Lower leg skin (tissue), 4 donors: Measurements from ENCODE around the gene LPIN1. TPM values are rescaled to one million over a fixed set of nuclear protein-coding genes. Genes with fewer than 3 reads are reported as not detected.
"Not testable (repeated sequence)": the region's sequence is repeated elsewhere in the genome, so short reads cannot be mapped to it uniquely, and the experiment has no call there.

Experiments used
- DNase-seq, 2 donors: peaks; one replicate each; pipeline ENCODE4 v3.0.0-alpha.2; 2019; ENCODE audit warnings: low spot score in 2 of 2
- H3K4me3 ChIP-seq: fragments of 200-600 bp; sonication (generic); 2 replicates; pipeline ENCODE4 v1.5.1; 2017; ENCODE audit warnings: mild to moderate bottlenecking, low read depth; ENCODE audit not compliant: poor library complexity, severe bottlenecking
- POLR2A ChIP-seq, 2 donors: fragments of 450-650 bp; IDR thresholded peaks; one replicate each; pipeline ENCODE4 v1.6.1; 2016 to 2017; ENCODE audit warnings: antibody characterized with exemption in 2 of 2, mild to moderate bottlenecking in 1 of 2, moderate library complexity in 1 of 2
- WGBS, 2 donors: methylation state at CpG; one replicate each; pipeline ENCODE4 v1.1.5; 2018; 5-methylcytosine and 5-hydroxymethylcytosine counted together
- intact Hi-C: fragments of 100-400 bp; cut with DNase I; formaldehyde crosslinking; loops from one replicate; pipeline ENCODE4 v1.15.0; 2023; ENCODE audit warnings: low total_unique reads
- total RNA-seq, 4 donors: library from RNA; depleted of rRNA; stranded (reverse); fragments of >200 nt; gene quantifications; one replicate each; pipeline ENCODE4 v1.1.0, GENCODE V29; 2016
- TF ChIP-seq, protein P1 (sequence below), 3 donors: fragments of 450-650 bp; IDR thresholded peaks; one replicate each; pipeline ENCODE4 v1.5.1; 2016; ENCODE audit warnings: antibody characterized with exemption in 3 of 3, mild to moderate bottlenecking in 3 of 3, moderate library complexity in 2 of 3

The LPIN1 gene
- total RNA-seq, 4 donors from 2014 or later = 15.6 to 45.8 (median 35.0) TPM

DNA sequence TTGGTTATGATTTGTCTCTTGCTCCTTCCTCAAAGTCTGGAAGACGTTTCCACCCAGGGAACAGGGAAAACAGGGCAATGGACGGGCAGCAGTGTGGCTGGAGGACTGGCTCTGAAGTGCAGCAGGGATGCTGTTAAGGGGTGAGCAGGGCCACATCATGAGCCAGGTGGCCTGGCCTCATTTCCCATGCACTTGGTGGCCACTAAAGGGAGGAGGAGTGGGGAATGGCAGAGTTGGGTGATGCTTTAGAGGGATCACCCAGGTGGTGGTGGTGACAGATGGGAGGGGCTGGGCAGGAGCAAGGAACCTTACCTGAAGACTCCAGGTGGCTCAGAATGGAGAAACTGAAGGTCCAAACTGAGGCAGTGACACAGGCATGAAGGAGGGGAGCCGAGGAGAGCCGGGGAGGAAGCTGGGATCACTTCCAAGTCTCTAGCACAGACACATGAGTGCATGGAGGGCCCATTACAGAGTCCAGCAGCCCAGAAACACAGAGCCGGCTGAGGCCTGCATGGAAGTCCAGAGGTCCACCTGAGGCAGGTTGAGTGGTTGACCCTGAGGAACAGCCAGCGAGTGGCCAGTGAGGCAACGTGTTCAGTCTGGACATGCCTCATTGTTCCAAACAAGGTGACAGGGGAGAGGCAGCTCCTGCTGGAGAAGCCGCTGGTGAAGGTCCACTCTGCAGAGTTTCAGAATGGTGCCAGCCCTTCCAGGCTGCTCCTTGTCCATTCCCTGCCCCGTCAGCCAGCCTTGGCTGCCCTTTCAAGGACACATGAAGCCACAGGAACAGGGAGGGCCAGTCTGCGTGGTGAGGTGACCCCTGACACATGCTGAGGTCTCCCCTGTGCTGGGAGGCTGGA is 91.7 kb downstream of the LPIN1 start:
- intact Hi-C loops = no loop called here
- TF ChIP-seq, protein P1, sequence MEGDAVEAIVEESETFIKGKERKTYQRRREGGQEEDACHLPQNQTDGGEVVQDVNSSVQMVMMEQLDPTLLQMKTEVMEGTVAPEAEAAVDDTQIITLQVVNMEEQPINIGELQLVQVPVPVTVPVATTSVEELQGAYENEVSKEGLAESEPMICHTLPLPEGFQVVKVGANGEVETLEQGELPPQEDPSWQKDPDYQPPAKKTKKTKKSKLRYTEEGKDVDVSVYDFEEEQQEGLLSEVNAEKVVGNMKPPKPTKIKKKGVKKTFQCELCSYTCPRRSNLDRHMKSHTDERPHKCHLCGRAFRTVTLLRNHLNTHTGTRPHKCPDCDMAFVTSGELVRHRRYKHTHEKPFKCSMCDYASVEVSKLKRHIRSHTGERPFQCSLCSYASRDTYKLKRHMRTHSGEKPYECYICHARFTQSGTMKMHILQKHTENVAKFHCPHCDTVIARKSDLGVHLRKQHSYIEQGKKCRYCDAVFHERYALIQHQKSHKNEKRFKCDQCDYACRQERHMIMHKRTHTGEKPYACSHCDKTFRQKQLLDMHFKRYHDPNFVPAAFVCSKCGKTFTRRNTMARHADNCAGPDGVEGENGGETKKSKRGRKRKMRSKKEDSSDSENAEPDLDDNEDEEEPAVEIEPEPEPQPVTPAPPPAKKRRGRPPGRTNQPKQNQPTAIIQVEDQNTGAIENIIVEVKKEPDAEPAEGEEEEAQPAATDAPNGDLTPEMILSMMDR (IDR thresholded peaks at IDR 0.05) = no peak
- TF ChIP-seq POLR2A (IDR thresholded peaks at IDR 0.05) = no peak
- 88 to 93% methylated on average over 9 to 10 of the region's 10 CpGs for WGBS, 2 donors
- DNase-seq = no peak
- no peak overlapping the region for H3K4me3 ChIP-seq

DNA sequence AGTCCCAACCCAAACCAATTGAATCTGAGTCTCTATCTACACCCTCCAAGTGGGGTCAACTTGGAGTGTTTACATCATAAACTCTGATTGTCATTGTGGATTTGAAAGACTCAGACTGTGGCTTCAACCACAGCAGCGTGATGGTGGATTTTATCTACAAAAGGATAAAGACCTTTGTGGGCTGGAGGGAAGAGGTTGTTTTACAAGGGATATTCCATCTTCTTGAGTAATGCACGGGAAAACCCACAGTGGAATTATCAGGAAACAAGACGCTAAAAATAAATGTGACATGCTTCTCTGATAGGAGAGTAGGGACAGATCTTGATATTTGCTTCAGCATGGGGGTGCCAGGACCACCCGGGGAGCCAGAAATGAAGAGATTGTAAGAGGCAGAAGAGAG is 93.5 kb downstream of the LPIN1 start:
- TF ChIP-seq, protein P1 (IDR thresholded peaks at IDR 0.05) = no peak
- TF ChIP-seq POLR2A (IDR thresholded peaks at IDR 0.05) = no peak
- no peak for DNase-seq
- 42 to 52% methylated on average over 4 of the region's 4 CpGs for WGBS, 2 donors
- no peak overlapping the region for H3K4me3 ChIP-seq
- intact Hi-C loops = no loop called here

- 23 to 29% methylated on average over 2 of the region's 2 CpGs for WGBS, 2 donors
- DNase-seq = peak in 1 of 2 donors; percentile 82
- no peak for TF ChIP-seq POLR2A (IDR thresholded peaks at IDR 0.05)
- TF ChIP-seq, protein P1 (IDR thresholded peaks at IDR 0.05) = no peak
- intact Hi-C loops = no loop called here
- H3K4me3 ChIP-seq = no peak overlapping the region
Observed at GRCh38 chr2:11842336-11842735, 95.9 kb downstream of the LPIN1 start.

DNA sequence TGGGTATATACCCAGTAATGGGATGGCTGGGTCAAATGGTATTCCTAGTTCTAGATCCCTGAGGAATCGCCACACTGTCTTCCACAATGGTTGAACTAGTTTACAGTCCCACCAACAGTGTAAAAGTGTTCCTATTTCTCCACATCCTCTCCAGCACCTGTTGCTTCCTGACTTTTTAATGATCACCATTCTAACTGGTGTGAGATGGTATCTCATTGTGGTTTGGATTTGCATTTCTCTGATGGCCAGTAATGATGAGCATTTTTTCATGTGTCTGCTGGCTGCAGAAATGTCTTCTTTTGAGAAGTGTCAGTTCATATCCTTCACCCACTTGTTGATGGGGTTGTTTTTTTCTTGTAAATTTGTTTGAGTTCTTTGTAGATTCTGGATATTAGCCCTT is 98.4 kb downstream of the LPIN1 start:
- intact Hi-C loops, H3K4me3 ChIP-seq, DNase-seq: not testable (repeated sequence)
- WGBS, 2 donors = 100% methylated on average over 1 of the region's 1 CpG

DNA sequence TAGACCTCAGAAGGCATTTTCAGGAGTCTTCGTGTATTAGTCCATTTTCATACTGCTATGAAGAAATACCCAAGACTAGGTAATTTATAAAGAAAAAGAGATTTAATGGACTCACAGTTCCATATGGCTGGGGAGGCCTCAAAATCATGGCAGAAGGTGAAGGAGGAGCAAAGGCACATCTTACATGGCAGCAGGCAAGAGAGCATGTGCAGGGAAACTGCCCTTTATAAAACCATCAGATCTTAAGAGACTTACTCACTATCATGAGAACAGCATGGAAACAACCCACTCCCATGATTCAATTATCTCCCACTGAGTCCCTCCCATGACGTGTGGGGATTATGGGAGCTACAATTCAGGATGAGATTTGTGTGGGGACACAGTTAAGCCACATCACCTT is 101.5 kb downstream of the LPIN1 start:
- intact Hi-C loops, H3K4me3 ChIP-seq: not testable (repeated sequence)
- DNase-seq = peak in 1 of 2 donors; percentile 10
- WGBS, 2 donors = 89 to 98% methylated on average over 2 of the region's 2 CpGs

DNA sequence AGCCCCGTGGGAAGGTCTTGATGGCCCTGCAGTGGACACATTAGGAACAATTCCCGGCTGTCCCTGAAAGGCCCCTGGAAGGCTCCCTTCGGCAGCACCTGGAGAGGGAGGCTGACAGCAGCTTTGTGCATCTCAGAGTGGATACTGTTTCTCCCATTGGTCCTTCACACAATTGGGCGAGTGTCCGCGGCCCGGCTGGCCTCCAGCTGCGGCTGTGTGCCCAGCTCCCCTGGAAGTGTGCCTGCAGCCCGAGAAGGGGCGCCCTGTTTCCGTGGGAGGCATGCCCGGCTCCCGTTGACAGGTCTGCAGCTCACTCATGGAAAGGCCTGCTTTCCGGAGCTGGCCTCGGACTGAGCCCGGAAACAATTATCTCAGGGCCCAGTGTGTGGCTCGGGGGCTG is 103.7 kb downstream of the LPIN1 start:
- intact Hi-C loops = loop anchor here (10.0 kb wide), 1 partner anchor 1155 kb away; no protein-coding TSS in a partner anchor
- WGBS, 2 donors = 89 to 95% methylated on average over 16 to 17 of the region's 17 CpGs
- DNase-seq = no peak
- no peak overlapping the region for H3K4me3 ChIP-seq
- TF ChIP-seq POLR2A (IDR thresholded peaks at IDR 0.05) = no peak
- TF ChIP-seq, protein P1 (IDR thresholded peaks at IDR 0.05) = no peak
